ENCODE results near the gene TMEM72. TPM values are rescaled to one million over a fixed set of nuclear protein-coding genes. Genes with fewer than 3 reads are reported as not detected.

TMEM72 gene
- total and polyA plus RNA-seq, 4 donors, result 0.02 to 0.33 TPM; not detected in 2

GRCh38 chr10:44979281-44980191, 68.4 kb downstream of the TMEM72 start:
- Histone ChIP-seq H3K27me3 (ENCODE audit: control insufficient read depth in 4 of 4, insufficient read depth in 4 of 4, low read length in 3 of 4) (no peaks in the 10 kb centered on the region), H3K9ac (ENCODE audit: low read depth in 1 of 2, low read length in 2 of 2) (peak overlapping the region; percentile 21 to 27), H3K27ac (ENCODE audit: low read depth in 1 of 2, low read length in 2 of 2) (peak overlapping the region; percentile 91 to 94), H3K9me3 (ENCODE audit: control insufficient read depth in 4 of 4, low read length in 3 of 4) (no peaks in the 10 kb centered on the region), H3K36me3 (ENCODE audit: control insufficient read depth in 4 of 4, insufficient read depth in 3 of 4, low read depth in 1 of 4, low read length in 3 of 4) (peaks cover 0 to 5% (median under 1%) of the 10 kb centered on the region in 4 donors), H3K4me3 (ENCODE audit: low read depth in 1 of 3, low read length in 3 of 3) (peak overlapping the region in 2 of 3 donors; percentile 5 to 8), H3K4me1 (ENCODE audit: control insufficient read depth in 4 of 4, insufficient read depth in 4 of 4, low read length in 3 of 4) (peaks cover 25 to 57% (median 48%) of the 10 kb centered on the region in 4 donors)
- TF ChIP-seq ZBTB33 (IDR thresholded peaks at IDR 0.05) (no peak), RAD21 (IDR thresholded peaks at IDR 0.05) (no peak), GABPA (IDR thresholded peaks at IDR 0.05 in 1 of 2, conservative IDR thresholded peaks at IDR 0.05 in 1 of 2) (no peak), HNF4A (conservative IDR thresholded peaks at IDR 0.05) (no peak), ATF3 (IDR thresholded peaks at IDR 0.05) (no peak), HNF4G (IDR thresholded peaks at IDR 0.05) (no peak), JUND (IDR thresholded peaks at IDR 0.05) (no peak)
- TF ChIP-seq, protein P1, sequence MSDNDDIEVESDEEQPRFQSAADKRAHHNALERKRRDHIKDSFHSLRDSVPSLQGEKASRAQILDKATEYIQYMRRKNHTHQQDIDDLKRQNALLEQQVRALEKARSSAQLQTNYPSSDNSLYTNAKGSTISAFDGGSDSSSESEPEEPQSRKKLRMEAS (IDR thresholded peaks at IDR 0.05), result no peak
- TF ChIP-seq, protein P2, sequence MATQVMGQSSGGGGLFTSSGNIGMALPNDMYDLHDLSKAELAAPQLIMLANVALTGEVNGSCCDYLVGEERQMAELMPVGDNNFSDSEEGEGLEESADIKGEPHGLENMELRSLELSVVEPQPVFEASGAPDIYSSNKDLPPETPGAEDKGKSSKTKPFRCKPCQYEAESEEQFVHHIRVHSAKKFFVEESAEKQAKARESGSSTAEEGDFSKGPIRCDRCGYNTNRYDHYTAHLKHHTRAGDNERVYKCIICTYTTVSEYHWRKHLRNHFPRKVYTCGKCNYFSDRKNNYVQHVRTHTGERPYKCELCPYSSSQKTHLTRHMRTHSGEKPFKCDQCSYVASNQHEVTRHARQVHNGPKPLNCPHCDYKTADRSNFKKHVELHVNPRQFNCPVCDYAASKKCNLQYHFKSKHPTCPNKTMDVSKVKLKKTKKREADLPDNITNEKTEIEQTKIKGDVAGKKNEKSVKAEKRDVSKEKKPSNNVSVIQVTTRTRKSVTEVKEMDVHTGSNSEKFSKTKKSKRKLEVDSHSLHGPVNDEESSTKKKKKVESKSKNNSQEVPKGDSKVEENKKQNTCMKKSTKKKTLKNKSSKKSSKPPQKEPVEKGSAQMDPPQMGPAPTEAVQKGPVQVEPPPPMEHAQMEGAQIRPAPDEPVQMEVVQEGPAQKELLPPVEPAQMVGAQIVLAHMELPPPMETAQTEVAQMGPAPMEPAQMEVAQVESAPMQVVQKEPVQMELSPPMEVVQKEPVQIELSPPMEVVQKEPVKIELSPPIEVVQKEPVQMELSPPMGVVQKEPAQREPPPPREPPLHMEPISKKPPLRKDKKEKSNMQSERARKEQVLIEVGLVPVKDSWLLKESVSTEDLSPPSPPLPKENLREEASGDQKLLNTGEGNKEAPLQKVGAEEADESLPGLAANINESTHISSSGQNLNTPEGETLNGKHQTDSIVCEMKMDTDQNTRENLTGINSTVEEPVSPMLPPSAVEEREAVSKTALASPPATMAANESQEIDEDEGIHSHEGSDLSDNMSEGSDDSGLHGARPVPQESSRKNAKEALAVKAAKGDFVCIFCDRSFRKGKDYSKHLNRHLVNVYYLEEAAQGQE (IDR thresholded peaks at IDR 0.05), result no peak
- DNase-seq (ENCODE audit: low spot score), result no peak
- 77% methylated on average over 13 of the region's 13 CpGs for WGBS

GRCh38 chr10:44980309-44981171, 69.4 kb downstream of the TMEM72 start:
- Histone ChIP-seq H3K27ac (ENCODE audit: low read depth in 1 of 2, low read length in 2 of 2) (peak overlapping the region; percentile 91 to 94), H3K36me3 (ENCODE audit: control insufficient read depth in 4 of 4, insufficient read depth in 3 of 4, low read depth in 1 of 4, low read length in 3 of 4) (peaks cover 0 to 5% (median under 1%) of the 10 kb centered on the region in 4 donors), H3K9me3 (ENCODE audit: control insufficient read depth in 4 of 4, low read length in 3 of 4) (no peaks in the 10 kb centered on the region)
- TF ChIP-seq HNF4A (conservative IDR thresholded peaks at IDR 0.05), result peak; percentile 84 to 85
- no peak for TF ChIP-seq YY1 (IDR thresholded peaks at IDR 0.05)
- TF ChIP-seq TAF1 (conservative IDR thresholded peaks at IDR 0.05), result peak; percentile 41
- TF ChIP-seq SP1 (IDR thresholded peaks at IDR 0.05), result peak; percentile 89
- TF ChIP-seq RXRA (IDR thresholded peaks at IDR 0.05), result peak; percentile 86 to 87
- TF ChIP-seq, protein P1 (IDR thresholded peaks at IDR 0.05), result no peak
- TF ChIP-seq GABPA (IDR thresholded peaks at IDR 0.05 in 1 of 2, conservative IDR thresholded peaks at IDR 0.05 in 1 of 2), result no peak
- TF ChIP-seq RAD21 (IDR thresholded peaks at IDR 0.05), result peak; percentile 56 to 60
- TF ChIP-seq, protein P2 (IDR thresholded peaks at IDR 0.05), result peak; percentile 13
- TF ChIP-seq EGR1 (IDR thresholded peaks at IDR 0.05; ENCODE audit: low read depth in 2 of 2), result no peak
- TF ChIP-seq NR2F2 (IDR thresholded peaks at IDR 0.05), result peak; percentile 77

More at GRCh38 chr10:44980309-44981171, 69.4 kb downstream of the TMEM72 start:
- Histone ChIP-seq H3K9ac (ENCODE audit: low read depth in 1 of 2, low read length in 2 of 2) (peak overlapping the region; percentile 0 to 51), H3K4me3 (ENCODE audit: low read depth in 1 of 3, low read length in 3 of 3) (peak overlapping the region in 1 of 3 donors; percentile 25), H3K27me3 (ENCODE audit: control insufficient read depth in 4 of 4, insufficient read depth in 4 of 4, low read length in 3 of 4) (no peaks in the 10 kb centered on the region), H3K4me1 (ENCODE audit: control insufficient read depth in 4 of 4, insufficient read depth in 4 of 4, low read length in 3 of 4) (peaks cover 30 to 57% (median 46%) of the 10 kb centered on the region in 4 donors)
- no peak for DNase-seq (ENCODE audit: low spot score)
- 35% methylated on average over 14 of the region's 14 CpGs for WGBS
